Effector CD4-positive, alpha-beta T cell (primary cell): ENCODE data around the gene EFNA3.

ENCODE experiments used
- DNase-seq: peaks from one replicate; pipeline ENCODE4 v3.0.0-alpha.2; 2020

The EFNA3 gene

DNA sequence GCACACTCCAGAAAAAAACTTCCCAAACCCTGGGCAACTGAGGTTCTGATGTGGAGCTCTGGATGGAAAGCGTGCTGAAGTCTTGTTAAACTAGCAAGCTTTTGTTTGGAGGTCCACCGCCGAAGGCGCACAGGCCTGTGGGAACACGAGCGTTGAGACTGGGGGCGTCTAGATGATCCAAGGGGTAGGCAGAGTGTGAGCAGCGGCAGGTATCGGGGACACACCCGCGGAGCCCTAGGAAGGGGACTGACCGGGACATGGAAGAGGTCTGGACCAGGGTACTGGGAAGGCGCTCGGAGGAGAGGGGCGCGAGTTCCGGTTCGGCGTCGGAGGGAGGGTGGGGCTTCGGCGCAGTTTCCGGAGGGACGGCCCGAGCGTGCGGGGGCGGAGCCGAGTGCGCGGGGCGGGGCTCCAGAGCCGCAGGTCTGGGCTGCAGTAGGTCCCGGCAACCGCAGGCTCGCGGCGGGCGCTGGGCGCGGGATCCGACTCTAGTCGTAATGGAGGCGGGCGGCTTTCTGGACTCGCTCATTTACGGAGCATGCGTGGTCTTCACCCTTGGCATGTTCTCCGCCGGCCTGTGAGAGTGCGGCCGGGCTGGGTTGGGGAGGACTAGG lies 56.9 kb downstream of the EFNA3 start, which contains the start of gene SLC50A1:
Gene SLC50A1, plus strand, starts transcription at position 438 of the 614 bp plus-strand sequence. Its CDS starts 60 bp downstream, at position 498.
- DNase-seq, result peak; percentile 87

GRCh38 chr1:155136748-155137147 lies 58.1 kb downstream of the EFNA3 start:
- no peak for DNase-seq
